ENCODE measurements around the gene SNRNP25.

Gene SNRNP25

DNA sequence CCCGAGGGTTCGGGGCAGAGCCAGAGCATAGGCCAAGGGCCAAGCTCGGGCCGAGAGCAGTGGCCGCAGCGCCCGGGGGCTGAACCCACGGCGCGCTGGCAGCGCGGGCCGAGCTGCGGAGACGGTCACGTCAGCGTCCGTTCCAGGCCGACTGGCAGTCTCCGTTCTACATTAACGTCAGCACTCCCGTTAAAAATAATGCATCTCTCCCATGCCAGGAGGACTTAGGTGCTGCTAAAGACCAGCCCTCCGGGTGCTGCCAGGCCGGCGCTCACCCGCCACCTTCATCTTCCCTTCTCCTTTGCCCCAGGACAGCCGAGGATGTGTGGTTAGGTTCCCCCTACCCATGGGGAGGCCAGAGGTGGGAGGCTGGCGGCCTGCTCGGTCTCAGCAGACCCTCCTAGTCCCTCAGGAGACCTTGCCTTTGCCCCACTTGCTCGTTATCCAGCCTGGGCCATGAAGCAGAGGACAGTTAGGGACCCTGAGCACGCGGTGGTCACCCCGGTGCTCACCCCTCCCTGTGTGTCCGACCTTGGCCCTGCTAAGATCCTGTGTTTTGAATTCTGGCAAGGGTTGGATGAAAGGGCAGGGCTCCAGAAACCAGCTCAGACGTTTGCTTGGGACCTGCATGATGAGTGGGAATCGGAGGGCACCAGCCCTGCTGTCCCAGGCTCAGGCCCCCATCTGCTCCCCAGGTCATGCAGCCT is 25.0 kb downstream of the SNRNP25 start:
- no peak for FAIRE-seq

DNA sequence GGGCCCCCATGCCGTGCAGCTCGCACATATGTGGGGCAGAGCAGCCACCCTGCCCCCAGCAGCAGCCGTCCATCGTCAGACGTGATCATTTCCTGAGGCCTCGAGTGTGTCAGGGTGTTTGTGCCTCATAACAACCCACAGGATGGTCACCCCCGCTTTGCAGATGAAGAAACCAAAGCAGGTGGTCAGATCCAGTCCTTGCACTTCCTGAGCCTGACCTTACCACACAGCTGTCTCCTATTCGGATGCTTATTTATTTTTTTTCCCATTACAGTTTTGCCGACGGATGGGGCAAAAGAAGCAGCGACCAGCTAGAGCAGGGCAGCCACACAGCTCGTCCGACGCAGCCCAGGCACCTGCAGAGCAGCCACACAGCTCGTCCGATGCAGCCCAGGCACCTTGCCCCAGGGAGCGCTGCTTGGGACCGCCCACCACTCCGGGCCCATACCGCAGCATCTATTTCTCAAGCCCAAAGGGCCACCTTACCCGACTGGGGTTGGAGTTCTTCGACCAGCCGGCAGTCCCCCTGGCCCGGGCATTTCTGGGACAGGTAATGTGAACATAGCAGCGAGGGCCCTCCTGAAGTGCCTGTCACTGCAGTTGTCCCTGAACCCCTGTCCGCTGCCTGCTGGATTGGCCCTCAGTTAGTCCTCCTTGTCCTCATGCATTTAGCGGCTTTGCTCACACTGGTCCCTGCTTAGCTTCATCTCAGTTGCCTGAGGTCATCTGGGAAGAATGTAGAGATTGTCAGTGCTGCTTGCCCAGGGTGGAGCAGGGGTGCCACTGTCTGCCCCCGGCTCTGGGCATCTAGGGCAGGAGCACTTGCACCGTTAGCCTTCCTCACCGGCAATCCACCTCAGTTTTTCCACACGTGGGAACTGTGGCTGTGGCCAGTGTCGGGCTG is 25.8 kb downstream of the SNRNP25 start:
- no peak for FAIRE-seq

DNA sequence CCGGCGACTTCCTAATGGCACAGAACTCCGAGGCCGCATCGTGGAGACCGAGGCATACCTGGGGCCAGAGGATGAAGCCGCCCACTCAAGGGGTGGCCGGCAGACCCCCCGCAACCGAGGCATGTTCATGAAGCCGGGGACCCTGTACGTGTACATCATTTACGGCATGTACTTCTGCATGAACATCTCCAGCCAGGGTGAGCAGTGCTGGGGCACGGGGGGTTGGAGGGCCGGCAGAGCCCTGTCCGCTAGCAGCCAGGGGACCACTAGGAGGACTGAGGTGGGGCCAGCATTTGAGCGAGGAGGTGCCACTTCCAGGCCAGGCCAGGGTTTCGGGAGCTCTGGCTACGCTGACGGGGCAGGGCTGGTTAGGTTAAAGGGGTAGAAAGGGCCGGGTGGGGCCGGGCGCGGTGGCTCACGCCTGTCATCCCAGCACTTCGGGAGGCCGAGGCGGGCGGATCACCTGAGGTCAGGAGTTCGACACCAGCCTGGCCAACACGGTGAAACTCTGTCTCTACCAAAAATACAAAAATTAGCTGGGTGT is 29.5 kb downstream of the SNRNP25 start:
- no peak for FAIRE-seq

DNA sequence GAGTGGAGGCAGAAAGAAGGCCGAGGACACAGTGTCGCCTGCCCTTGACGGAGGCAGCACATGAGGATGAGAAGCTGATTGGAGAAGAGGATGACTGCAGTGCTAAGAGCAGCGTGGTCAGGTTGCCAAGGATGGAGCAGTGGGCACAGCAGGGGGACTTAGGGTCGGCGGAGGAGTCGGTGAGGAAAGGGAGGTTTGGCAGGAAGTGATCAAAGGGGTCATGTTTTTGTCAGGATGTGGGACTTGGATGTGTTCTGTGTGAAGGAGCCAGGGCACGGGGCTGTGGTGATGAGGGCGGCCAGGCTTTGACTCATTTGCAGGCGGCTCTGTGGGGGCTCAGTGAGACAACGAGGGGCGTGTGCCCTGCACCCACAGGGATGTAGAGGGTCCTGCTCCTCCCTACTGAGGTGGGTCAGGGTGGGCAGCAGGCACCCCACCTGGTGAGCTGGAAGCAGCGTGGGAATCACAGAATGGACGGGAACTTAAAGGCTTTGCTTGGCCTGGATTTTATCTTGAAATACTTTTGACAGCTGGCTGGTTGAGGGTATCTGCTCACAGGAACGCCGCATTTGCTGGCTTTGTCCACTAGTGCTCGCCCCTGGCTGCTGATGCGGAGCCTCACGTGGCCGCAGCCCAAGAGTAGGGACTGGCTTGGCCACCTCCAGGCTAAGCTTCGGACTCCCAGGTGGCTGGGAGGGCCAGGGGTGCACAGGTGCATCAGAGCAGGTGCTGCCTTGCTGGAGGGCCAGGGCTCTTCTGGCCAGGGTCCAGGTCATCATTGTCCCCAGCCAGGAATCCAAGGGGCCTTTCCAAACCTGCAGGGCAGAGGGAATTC is 30.4 kb downstream of the SNRNP25 start:
- no peak for FAIRE-seq

DNA sequence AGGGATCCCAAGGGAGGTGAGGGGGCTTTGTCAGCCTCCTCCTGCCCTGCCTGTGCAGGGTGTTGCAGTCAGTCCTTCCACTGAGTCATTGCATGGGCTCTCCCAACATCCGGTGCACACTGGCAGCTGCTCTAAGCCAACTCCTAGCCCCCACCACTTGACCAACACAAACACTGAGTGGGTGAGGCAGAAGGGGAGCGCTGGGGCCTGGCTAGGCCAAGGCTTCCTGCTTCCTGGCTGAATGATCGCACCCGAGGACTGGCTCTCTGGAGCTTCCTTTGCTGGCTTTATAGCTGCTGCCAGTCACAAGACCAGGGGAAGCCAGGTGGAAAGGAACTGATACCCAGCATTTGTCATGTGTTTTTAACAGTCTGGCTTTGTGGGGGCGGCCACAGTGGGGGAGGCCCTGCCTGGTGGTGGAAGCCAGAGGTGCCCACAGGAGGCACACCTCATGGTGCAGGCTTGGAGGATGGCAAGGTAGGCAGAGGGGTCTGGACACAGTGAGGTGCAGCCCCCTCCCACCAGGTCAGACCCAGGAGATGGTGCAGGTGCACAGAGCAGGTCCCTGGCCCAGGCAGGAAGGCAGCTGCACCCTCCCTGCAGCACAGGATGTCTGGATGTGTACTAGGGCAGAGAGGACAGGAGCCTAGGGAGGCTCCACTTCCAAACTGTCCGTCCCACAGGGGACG is 31.2 kb downstream of the SNRNP25 start:
- FAIRE-seq = no peak

DNA sequence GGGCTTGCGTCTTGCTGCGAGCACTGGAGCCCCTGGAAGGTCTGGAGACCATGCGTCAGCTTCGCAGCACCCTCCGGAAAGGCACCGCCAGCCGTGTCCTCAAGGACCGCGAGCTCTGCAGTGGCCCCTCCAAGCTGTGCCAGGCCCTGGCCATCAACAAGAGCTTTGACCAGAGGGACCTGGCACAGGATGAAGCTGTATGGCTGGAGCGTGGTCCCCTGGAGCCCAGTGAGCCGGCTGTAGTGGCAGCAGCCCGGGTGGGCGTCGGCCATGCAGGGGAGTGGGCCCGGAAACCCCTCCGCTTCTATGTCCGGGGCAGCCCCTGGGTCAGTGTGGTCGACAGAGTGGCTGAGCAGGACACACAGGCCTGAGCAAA is 31.8 kb downstream of the SNRNP25 start:
- FAIRE-seq = no peak

DNA sequence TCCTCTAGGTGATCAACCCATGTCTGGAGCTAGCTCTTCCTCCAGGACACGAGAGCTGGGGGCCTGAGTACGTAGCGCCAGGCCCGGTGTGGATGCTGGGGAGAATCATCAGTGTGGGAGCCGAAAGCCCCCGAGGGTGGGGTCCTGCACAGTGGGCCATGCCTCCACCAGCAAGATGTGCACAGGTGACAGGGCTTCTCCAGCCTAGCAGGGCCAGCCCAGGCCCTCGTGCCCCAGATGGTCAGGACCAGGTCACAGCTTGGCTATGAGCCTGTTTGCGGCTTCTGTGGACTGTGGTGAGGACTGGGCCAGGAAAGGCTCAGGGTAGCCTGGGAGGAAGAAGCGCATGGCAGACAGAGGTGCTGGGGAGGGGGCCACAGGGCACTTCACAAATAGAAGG is 32.2 kb downstream of the SNRNP25 start:
- no peak for FAIRE-seq

DNA sequence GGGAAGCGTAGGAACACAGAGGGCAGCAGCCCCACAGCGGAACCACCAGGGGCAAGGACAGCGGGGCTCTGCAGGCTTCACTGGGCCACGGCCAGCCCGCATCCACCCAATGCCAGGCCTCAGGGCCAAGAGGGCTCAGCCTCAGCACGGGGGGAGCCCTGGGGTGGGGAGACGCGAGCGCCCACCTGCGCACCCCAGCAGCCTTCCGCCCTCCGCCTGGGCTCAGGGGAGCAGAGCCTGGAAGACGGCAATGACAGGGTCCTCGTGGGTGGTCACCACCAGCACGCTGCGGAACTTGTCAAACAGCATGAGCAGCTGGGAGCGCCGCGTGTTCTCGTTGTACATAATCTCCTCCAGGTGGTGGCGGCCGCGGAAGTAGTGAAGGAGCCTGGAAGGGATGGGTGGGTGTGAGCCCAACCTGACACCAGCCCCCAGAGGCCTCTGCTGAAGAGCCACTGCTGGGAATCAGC is 32.9 kb downstream of the SNRNP25 start:
- FAIRE-seq = no peak

DNA sequence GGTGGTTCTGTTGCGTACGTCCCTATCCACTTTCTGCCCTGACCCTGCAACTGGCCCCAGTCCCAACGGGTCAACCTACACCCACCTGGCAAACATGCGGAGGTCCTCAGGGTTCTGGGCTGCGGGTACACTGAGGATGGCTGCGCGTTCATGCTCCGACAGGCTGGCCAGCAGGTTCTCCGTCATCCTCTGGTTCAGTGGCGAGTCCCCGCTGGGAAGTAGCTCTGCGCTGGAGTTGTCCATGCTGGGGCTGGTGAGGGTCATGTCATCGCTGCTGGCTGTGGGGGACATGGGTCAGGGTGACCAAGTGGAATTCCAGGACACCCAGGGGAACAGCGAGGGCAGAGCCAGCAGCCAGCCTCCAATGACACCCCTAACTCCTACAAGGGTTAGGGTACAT is 35.0 kb downstream of the SNRNP25 start:
- no peak for FAIRE-seq

DNA sequence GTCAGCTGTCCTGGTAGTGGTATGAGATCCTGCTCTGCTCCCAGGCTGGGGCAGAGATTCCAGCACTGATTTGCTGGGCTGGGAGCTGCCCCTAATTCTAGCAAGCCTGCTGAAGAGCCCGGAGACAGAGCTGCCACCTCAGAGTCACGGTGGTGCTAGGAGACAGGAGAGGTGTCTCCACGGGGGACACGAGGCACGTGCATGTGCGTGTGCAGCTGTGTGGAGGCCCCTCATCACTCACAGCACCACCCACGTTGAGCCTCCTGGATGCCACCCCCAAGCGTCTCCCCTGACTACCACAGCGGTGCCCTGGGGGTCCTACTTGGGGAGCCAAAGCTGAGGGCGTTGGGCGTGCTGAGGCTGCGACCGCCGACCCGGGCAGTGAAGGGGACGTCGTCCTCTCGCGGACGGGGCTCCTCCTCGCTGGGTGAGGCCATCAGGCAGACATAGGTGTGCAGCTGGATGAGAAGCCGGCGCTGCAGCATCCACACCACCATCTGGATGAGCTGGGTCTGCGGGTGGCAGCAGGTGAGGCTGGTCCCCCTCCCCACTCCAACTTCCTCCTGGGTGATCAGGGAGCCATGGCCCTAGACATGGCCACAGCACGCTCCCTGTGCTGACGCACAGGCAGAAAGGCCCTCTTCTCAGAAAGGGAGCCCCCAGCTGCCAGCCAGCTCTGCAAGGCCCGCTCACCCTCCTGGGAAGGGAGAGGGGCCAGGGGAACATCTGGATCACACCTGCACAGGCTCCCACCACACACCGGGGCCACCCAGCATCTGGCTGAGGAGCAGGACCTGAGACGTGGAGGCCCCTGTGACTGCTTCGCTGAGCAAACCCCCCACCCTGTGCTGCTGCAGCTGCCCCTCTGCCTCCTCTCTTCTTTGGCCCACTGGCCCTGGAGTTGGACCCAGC is 36.0 kb downstream of the SNRNP25 start:
- FAIRE-seq = no peak

DNA sequence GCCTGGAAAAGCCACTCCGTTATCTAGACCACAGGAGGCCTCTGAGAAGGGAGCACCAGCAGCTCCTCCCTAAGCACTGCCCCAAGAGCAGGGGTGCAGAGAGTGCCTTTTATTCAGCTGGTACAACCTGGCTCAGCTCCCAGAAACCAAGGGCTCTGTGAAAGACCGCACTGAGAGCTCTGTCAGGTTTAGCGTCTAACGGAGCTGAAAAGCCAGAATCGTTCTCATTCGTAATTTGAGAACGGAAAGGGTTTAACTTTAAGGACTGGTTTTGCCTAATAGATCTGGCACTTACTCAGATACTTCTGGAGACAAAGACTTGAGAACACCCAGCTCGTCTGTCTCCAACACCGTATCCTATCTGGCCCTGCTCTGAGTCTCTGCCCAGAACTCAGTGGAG is 37.9 kb downstream of the SNRNP25 start:
- FAIRE-seq = no peak

DNA sequence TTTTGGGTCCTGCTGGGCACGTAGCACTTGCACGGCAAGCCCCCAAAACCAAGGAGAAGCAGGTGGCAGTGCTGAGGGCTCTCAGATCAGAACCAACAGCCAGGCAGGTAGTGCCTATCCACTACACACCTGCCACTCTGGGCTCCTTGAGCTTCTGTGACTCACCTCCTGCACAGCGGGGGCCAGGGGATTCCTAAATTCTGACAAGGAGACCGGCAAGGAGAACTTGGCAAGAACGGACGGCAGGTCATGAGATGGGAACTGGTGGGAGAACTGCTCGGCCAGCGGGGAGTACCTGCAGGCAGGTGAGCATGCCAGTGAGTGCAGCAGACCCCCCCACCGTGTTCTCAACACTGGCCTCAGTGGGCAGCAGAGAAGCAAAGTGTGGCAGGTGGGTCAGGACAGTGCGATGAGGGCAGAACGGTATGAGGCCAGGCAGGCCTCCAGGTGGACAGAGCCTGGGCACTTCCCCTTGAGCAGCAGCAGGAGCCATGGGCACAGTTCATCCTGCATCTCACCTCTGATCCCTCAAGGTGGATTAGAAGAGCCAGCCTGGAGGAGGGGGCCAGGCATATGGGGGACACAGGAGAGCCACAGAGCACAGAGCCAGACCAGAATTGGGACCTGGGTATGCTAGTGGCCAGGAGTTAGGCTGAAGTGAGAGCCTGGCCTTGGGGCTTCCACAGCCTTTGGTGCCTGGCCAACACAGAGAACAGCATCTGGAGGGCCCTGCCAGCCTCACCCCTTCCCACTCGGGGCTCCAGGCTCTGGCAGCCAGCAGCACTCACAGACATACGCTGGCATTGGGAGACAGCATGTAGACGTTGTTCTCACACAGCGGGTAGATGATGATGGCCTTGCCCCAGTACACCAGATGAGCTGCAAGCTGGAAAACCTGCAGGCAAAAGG is 39.1 kb downstream of the SNRNP25 start:
- no peak for FAIRE-seq

DNA sequence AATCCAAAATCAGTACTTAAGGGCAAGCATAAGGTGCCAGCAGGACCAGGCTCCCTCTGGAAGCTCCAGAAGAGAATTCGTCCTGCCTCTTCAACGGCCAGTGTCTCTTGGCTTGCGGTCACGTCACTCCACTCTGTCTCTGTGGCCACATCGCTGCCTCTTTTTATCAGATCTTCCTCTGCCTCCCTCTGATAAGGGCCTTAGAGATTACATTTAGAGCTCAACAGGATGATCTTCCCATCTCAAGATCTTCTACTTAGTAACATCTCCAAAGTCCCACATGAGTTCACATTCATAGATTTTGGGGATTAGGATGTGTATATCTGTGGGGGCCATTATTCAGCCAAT is 41.3 kb downstream of the SNRNP25 start:
- no peak for FAIRE-seq

DNA sequence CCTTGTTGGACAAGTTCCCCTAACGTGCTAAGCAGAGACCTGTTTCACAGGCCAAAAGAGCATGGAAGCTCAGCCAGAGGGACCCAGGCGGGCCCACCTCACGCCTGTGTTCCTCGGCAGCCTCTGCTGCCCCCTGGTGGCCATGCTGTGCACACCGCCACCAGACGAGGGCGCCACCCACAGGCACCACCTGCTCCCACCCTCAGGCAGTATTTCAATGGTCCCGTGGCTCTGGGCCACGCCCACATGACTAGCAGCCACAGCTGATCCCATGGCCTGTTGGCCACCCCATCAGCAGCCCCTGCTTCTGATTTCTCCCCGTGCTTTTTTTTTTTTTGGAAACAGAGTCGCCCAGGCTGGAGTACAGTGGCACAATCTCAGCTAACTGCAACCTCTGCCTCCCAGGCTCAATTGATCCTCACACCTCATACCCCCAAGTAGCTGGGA is 43.3 kb downstream of the SNRNP25 start:
- no peak for FAIRE-seq

DNA sequence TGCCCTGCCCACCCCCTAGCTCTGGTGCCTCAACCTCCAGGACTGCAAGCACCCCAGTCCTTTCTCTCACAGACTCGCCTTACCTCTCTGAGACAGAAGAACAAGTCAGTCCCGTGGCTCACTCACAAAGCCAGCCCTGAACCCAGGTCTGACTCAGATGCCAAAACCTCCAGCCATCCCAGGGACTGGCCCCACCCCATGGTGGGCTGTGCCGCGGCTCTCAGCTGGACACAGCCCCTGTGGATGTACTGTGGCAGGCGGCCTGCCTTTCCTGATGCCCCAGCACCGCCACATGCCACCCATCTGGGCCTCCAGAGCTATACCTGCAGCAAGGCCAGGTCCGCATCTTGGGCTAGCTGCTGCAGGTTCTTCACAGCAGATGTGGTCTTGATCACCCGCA is 44.2 kb downstream of the SNRNP25 start:
- no peak for FAIRE-seq

DNA sequence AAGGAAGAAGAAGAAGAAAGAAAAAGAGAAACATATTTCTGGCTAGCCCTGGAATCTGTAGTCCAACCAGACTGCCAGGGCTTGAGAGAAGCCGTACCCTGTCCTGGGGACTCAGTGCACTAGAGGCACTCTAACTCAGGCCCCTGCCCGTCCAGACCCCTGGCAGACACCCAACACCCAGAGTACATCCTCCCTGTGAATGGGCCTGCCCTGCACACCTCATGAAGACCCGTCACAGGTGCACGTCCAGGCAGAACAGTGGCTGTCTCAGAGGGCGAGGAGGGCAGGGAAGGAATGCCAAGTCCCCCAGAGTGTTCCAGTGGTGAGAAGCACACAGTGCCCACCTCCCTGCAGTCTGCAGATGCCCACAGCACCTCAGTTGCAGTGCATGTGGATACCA is 47.4 kb downstream of the SNRNP25 start:
- no peak for FAIRE-seq

DNA sequence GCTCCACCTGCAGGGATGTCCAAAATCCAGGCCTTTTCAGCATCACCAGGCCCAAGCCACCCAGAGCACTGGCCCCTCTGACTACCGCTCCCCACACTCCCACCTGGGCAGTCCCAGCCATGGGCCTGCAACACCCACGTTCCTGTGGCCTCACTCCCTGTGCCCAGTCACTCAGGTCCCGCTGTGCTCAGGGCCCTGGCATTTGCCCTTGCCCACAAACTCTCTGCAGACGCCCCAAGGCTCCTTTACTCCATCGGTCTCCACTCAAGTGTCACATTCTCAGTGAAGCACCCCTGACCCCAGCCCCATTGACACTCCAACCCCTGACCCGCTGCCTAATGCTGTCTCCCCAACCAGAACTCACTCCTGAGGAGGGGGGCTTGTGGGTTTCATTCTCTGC is 48.0 kb downstream of the SNRNP25 start:
- FAIRE-seq = no peak

DNA sequence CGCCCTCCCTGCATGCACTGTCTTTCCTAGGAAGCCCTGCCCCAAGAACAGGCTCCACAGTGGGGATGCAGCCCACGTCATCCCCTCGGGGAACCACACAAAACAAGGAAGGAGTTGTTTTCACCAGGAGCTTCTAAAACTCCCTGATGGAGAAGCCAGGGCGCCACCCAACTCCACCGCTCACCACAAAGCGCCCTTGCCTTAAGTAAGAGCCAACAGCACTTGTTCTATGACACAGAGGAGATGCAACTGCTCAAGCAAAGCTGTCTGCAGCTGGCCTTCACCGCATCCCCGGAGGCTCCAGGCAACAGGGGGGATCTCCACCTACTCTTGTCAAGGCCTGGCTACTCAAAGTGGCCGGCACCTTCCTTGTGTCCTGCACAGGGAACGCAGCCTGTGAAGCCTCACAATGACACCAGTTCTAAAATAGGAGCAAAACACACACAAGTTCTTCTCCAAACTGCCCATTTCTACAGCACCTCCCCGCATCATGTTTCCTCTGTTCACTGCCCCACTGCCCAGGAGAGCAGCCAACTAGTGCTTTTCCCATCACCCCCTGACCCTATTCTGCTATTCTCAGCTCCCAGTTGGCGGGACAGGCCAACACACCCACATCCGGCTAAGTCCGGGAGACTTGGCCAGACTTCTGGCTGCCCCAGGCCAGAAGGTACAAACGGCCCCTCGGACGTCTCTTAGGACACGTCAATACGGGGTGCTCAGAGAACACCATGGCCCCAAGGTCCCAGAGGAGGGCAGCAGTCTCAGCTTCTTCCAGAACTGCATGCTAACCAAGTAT is 48.6 kb downstream of the SNRNP25 start:
- no peak for FAIRE-seq

DNA sequence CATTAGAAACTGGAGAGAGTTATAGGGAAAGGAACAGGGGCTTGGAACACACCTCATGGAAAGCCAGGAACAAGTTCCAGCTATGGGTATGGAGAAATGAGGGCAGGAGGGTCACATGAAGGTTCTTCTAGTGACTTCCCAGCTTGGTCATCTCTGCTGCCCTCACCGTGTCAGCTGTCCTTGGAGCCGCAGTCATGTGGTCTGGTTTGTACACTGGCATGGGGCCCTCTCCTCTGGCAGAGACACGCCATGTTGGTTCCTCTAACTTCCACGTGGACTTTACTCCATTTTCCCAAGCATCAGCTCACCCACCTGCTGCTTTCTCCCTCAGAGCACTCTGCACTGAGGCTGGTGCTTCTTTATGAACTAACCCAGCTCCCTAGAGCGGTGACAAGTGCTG is 50.7 kb downstream of the SNRNP25 start:
- FAIRE-seq = no peak
